GM10266 (cell line): Measurements from ENCODE around the gene PLEKHO1.

Experiments used
- DNase-seq: peaks from one replicate; pipeline ENCODE4 v3.0.0; 2012; ENCODE audit errors: extremely low spot score
- CTCF ChIP-seq: IDR thresholded peaks from 2 replicates; pipeline ENCODE4 v1.5.1; 2012; ENCODE audit warnings: mild to moderate bottlenecking, low read depth; ENCODE audit not compliant: control insufficient read depth, insufficient read depth; ENCODE audit errors: missing control alignments

Gene PLEKHO1

GRCh38 chr1:150156868-150157603, 7.3 kb downstream of the PLEKHO1 start:
- no peak for DNase-seq
- no peak for TF ChIP-seq CTCF

GRCh38 chr1:150159550-150159949, 9.8 kb downstream of the PLEKHO1 start:
- no peak for DNase-seq
- TF ChIP-seq CTCF, result no peak

- TF ChIP-seq CTCF, result no peak
Measured at GRCh38 chr1:150160964-150161621, 11.4 kb downstream of the PLEKHO1 start.

DNA sequence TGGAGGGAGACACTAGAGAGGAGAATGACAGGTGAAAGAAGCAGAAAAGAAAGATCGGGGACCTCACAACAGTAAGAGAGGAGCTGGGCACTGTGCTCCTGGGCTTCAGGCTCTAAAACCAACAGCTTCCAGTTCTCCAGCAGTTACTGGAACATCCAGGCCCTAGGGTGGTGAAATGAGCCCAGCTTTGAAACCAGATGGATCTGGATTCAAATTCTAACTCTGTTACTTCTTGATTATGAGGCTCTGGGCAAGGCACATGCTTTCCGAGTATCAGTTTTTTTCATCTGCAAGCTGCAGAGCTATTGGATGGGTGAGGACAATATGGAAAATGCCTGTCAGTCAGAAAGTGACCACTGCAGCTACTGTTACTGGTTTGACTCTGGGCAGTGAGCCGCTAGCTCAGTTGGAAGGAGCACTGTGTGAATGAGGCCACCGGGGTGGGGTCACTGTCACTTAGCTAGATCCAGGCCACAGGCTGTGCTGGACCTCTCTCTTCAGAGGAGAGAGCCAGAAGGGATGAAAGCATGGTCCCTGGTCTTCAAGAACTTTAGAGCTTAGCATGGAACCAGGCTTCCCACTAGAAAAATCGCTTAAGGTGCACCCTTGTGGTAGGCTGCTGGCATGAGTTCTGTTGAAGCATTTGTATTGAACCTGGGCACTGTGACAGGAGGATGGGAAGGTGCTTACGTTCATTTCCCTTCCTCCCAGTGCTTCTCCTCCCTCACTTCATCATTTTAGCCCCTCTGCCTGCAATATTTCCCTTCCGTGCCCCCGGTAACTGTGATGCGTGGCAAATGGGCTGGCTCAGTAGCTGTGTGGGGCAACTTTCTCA, 12.2 kb downstream of the PLEKHO1 start:
- peak; percentile 25 for TF ChIP-seq CTCF
- no peak for DNase-seq

More at GRCh38 chr1:150160964-150161621, 11.4 kb downstream of the PLEKHO1 start:
- DNase-seq, result no peak

GRCh38 chr1:150162582-150162861, 12.8 kb downstream of the PLEKHO1 start:
- TF ChIP-seq CTCF, result no peak
- DNase-seq, result no peak

- DNase-seq, result peak; percentile 82
- no peak for TF ChIP-seq CTCF
Measured at GRCh38 chr1:150162862-150163706, 13.4 kb downstream of the PLEKHO1 start.
